Loucy (cell line): ENCODE measurements around the gene GMEB2.

Experiments used
- CTCF ChIP-seq: fragments of 200-600 bp; sonication (generic); conservative IDR thresholded peaks from 2 replicates; pipeline ENCODE4 v1.5.1; 2014; ENCODE audit warnings: mild to moderate bottlenecking, antibody characterized with exemption, low read length
- EZH2phosphoT487 ChIP-seq: fragments of 200-600 bp; IDR thresholded peaks from 2 replicates; pipeline ENCODE4 v1.6.1; 2018; ENCODE audit warnings: antibody characterized with exemption, mild to moderate bottlenecking, moderate library complexity, borderline replicate concordance

GRCh38 chr20:63622096-63622495, 4.8 kb downstream of the GMEB2 start:
- TF ChIP-seq CTCF (no peak), EZH2phosphoT487 (no peak)
